ENCODE data around the gene CCDC6.
"Not testable (repeated sequence)": the region's sequence is repeated elsewhere in the genome, so short reads cannot be mapped to it uniquely, and the experiment has no call there.

The CCDC6 gene

GRCh38 chr10:59905731-59906416 is 482 bp downstream of the CCDC6 start:
- no peak for DNase-seq (ENCODE audit: low spot score)

- DNase-seq (ENCODE audit: low spot score): peak; percentile 6
Observed at GRCh38 chr10:59905066-59905730, 1.2 kb downstream of the CCDC6 start.

GRCh38 chr10:59904426-59905065 is 1.8 kb downstream of the CCDC6 start:
- DNase-seq (ENCODE audit: low spot score): no peak

- DNase-seq (ENCODE audit: low spot score): no peak
Observed at GRCh38 chr10:59903871-59904270, 2.5 kb downstream of the CCDC6 start.

- DNase-seq (ENCODE audit: low spot score): no peak
Observed at GRCh38 chr10:59902016-59902415, 4.3 kb downstream of the CCDC6 start.

- peak; percentile 3 for DNase-seq (ENCODE audit: low spot score)
Observed at GRCh38 chr10:59901470-59901869, 4.9 kb downstream of the CCDC6 start.

GRCh38 chr10:59900048-59900727 is 6.2 kb downstream of the CCDC6 start:
- DNase-seq (ENCODE audit: low spot score): peak; percentile 24

- DNase-seq (ENCODE audit: low spot score): no peak
Observed at GRCh38 chr10:59898125-59898835, 8.1 kb downstream of the CCDC6 start.

GRCh38 chr10:59896191-59896590 is 10.2 kb downstream of the CCDC6 start:
- DNase-seq (ENCODE audit: low spot score): no peak

GRCh38 chr10:59895629-59896116 is 10.7 kb downstream of the CCDC6 start:
- DNase-seq (ENCODE audit: low spot score): no peak

GRCh38 chr10:59894114-59894513 is 12.2 kb downstream of the CCDC6 start:
- DNase-seq (ENCODE audit: low spot score): no peak

- DNase-seq (ENCODE audit: low spot score): no peak
Observed at GRCh38 chr10:59892697-59893096, 13.7 kb downstream of the CCDC6 start.

- DNase-seq (ENCODE audit: low spot score): no peak
Observed at GRCh38 chr10:59891936-59892335, 14.4 kb downstream of the CCDC6 start.

GRCh38 chr10:59891349-59891748 is 15.0 kb downstream of the CCDC6 start:
- no peak for DNase-seq (ENCODE audit: low spot score)

GRCh38 chr10:59888781-59889435 is 17.4 kb downstream of the CCDC6 start:
- no peak for DNase-seq (ENCODE audit: low spot score)

- no peak for DNase-seq (ENCODE audit: low spot score)
Observed at GRCh38 chr10:59887972-59888640, 18.2 kb downstream of the CCDC6 start.

GRCh38 chr10:59887006-59887405 is 19.4 kb downstream of the CCDC6 start:
- DNase-seq (ENCODE audit: low spot score): no peak

- DNase-seq (ENCODE audit: low spot score): no peak
Observed at GRCh38 chr10:59885430-59886134, 20.8 kb downstream of the CCDC6 start.

GRCh38 chr10:59884893-59885292 is 21.5 kb downstream of the CCDC6 start:
- DNase-seq (ENCODE audit: low spot score): not testable (repeated sequence)

GRCh38 chr10:59881640-59882039 is 24.7 kb downstream of the CCDC6 start:
- no peak for DNase-seq (ENCODE audit: low spot score)
